Mesangial cell (primary cell): ENCODE measurements around the gene RBMY1J. TPM values are rescaled to one million over a fixed set of nuclear protein-coding genes. Genes with fewer than 3 reads are reported as not detected.

ENCODE experiments used
- total RNA-seq: library from RNA; depleted of rRNA; stranded (reverse); fragments of >200 nt; gene quantifications from 2 replicates; pipeline ENCODE4 v1.2.3, GENCODE V29; 2015

RBMY1J gene
- not detected in 2 replicates for total RNA-seq

GRCh38 chrY:22403110-22403509, at the start of gene RBMY1J:
Gene RBMY1J (plus strand): TSS chrY:22403410. CDS start chrY:22405448, 2,038 bp downstream.

Other genes with a start within 250 kb of the RBMY1J start
- not detected in 2 replicates for gene RBMY1F, start 220.5 kb upstream of the RBMY1J start, total RNA-seq